Measurements from ENCODE around the gene SIGMAR1. TPM values are rescaled to one million over a fixed set of nuclear protein-coding genes. Genes with fewer than 3 reads are reported as not detected.

SIGMAR1 gene
- total RNA-seq, 2 experiments from 2014 or later, result 66.7 to 66.9 TPM

GRCh38 chr9:34587271-34587670, 50.3 kb downstream of the SIGMAR1 start:
- no peak for ATAC-seq
- Mint-ChIP-seq H3K27me3 (ENCODE audit: low read depth) (peaks cover 70% of the 10 kb centered on the region), H3K36me3 (ENCODE audit: low read depth) (no peaks in the 10 kb centered on the region), H3K27ac (no peak overlapping the region), H3K4me3 (no peak overlapping the region), H3K4me1 (ENCODE audit: low read depth) (peaks cover 23% of the 10 kb centered on the region), H3K9me3 (ENCODE audit: insufficient read depth) (no peaks in the 10 kb centered on the region)
- no peak for DNase-seq
- POLR2A ChIA-PET, result interaction anchor here (0.6 kb wide), 1 partner anchor 25 kb away, joined by 5 read pairs; the partner anchor contains the start of gene RPP25L
- CTCF ChIA-PET, result interaction anchor here (0.7 to 1.8 kb wide), 6 partner anchors 11 to 184 kb away, joined by 3 to 6 read pairs (median 4); partner anchors contain the start of gene DCTN3

- Mint-ChIP-seq H3K27ac (no peak overlapping the region), H3K9me3 (ENCODE audit: insufficient read depth) (no peaks in the 10 kb centered on the region), H3K36me3 (ENCODE audit: low read depth) (no peaks in the 10 kb centered on the region), H3K27me3 (ENCODE audit: low read depth) (peaks cover 68% of the 10 kb centered on the region), H3K4me3 (no peak overlapping the region), H3K4me1 (ENCODE audit: low read depth) (peaks cover 16% of the 10 kb centered on the region)
- ChIA-PET CTCF (no interaction called here), POLR2A (no interaction called here)
- ATAC-seq (no peak), DNase-seq (no peak)
Observed at GRCh38 chr9:34585946-34586669, 51.5 kb downstream of the SIGMAR1 start.

GRCh38 chr9:34584970-34585369, 52.6 kb downstream of the SIGMAR1 start:
- DNase-seq (no peak), ATAC-seq (no peak)
- Mint-ChIP-seq H3K27ac (no peak overlapping the region), H3K9me3 (ENCODE audit: insufficient read depth) (no peaks in the 10 kb centered on the region), H3K36me3 (ENCODE audit: low read depth) (no peaks in the 10 kb centered on the region), H3K4me3 (no peak overlapping the region), H3K4me1 (ENCODE audit: low read depth) (peaks cover 5% of the 10 kb centered on the region), H3K27me3 (ENCODE audit: low read depth) (peaks cover 67% of the 10 kb centered on the region)
- ChIA-PET CTCF (no interaction called here), POLR2A (no interaction called here)

Other genes starting within 250 kb of the SIGMAR1 start
- 1 to 10 TPM; 7.5 to 8.3 TPM for gene FAM219A, start 179.2 kb downstream of the SIGMAR1 start, total RNA-seq
- not detected for gene DNAI1, start 179.0 kb downstream of the SIGMAR1 start, total RNA-seq
- gene ENHO, start 114.8 kb downstream of the SIGMAR1 start, total RNA-seq, result not detected
- not detected for gene CNTFR, start 48.1 kb downstream of the SIGMAR1 start, total RNA-seq
- 10 to 100 TPM; 23.2 to 26.4 TPM for gene RPP25L, start 25.7 kb downstream of the SIGMAR1 start, total RNA-seq
- 100 to 1,000 TPM; 134 to 140 TPM for gene DCTN3, start 17.3 kb downstream of the SIGMAR1 start, total RNA-seq
- under 1 TPM in 1 of 2 experiments, not detected in 1; 0.34 TPM for gene ARID3C, start 8.7 kb downstream of the SIGMAR1 start, total RNA-seq
- 10 to 100 TPM; 79.1 to 83.9 TPM for gene GALT, start 8.9 kb upstream of the SIGMAR1 start, total RNA-seq
- gene IL11RA, start 14.4 kb upstream of the SIGMAR1 start, total RNA-seq, result 10 to 100 TPM; 33.0 to 38.8 TPM
- not detected for gene CCL27, start 24.9 kb upstream of the SIGMAR1 start, total RNA-seq
- gene CCL19, start 53.5 kb upstream of the SIGMAR1 start, total RNA-seq, result not detected
- gene CCL21, start 72.3 kb upstream of the SIGMAR1 start, total RNA-seq, result not detected